ENCODE results near the gene DMPK.
"Not testable (repeated sequence)": the region's sequence is repeated elsewhere in the genome, so short reads cannot be mapped to it uniquely, and the experiment has no call there.

DMPK gene

DNA sequence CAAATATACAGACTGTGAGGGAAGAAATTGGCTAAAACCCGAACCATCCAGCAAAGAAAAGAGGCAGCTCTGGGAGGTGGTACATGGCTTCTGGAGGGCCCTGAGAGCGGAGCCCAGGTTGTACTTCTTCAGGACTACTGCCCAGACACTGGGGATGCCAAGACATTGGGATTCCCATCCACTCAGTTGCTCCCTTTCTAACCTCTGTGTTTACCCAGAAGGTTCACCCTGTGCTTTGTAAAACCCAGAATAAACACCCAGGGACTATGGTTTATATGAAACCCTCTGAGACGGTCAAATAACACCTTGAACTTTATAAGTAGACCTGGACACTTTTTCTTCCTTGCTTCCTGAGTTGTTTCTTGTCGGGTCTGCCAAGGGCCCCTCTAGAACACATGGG, 39.3 kb downstream of the DMPK start:
- no peak for DNase-seq (ENCODE audit: low spot score)

DNA sequence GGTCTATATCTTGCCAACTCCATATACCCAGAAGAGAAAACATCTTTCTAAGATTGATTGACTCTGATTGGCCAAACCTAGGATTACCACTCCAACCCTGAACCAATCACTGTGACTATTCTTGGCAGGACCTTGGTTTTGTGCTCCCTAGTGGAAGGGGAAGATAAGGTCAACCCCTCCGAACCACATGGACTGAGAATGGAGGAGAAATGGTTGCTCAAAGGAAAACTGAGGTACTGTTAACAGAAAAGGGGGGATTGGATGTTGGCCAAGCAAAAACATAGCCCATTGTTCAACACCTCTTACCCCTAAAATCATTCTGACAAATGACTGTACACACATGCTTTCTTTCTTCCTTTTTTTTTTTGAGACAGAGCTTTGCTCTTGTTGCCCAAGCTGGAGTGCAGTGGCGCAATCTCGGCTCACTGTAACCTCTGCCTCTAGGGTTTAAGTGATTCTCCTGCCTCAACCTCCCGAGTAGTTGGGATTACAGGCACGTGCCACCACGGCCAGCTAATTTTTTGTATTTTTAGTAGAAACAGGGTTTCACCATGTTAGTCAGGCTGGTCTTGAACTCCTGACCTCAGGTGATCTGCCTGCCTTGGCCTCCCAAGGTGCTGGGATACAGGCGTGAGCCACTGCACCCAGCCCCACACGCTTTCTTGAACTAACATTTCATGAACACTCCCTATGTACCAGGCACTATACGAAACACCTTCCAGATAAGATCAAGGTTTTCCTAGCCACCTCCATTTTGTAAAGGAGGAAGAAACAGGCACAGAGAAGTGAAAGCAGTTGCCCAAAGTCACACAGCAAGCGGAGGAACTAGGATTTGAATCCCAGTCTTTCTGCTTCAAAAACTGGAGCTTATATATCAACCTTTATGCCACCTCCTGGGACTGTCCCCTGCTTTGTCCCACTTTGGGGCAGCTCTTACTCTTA, 42.5 kb downstream of the DMPK start:
- DNase-seq (ENCODE audit: low spot score): no peak

DNA sequence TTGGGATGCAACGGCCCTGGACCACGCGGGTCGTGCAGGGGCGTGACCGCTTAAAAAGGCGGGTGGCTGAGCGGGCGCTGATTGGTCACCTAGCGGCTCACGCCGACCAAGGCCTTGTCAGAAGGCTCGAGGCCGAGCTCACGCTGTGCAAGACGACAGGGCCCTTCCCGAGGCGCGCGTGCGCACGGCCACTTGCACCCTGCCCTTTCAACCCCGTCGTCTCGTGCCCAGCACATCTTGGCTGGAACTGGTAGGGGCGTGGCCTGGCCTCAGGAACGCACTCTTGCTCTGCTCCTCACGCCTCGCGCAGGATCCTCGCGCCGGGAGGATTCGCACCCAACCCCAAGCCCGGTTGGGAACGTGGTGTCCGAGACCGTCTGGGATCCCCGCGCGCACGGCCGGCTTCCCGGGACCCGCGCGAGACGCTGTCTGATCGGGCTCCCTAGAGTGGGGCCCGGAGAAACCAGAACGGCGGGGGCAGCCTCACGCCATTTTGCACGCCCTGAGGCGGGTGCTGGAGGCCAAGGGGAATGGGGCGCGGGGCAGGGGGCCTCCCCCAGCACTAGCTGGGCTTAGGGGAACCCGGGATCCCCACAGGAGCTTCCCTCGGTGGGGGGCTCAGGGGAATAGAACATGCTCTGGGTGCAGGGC, 49.0 kb downstream of the DMPK start, which contains the start of gene MEIOSIN:
TSS of gene MEIOSIN (plus strand) at position 280 of the 651 bp plus-strand sequence. CDS start 1,938 bp downstream, outside the sequence.
- no peak for DNase-seq (ENCODE audit: low spot score)

DNA sequence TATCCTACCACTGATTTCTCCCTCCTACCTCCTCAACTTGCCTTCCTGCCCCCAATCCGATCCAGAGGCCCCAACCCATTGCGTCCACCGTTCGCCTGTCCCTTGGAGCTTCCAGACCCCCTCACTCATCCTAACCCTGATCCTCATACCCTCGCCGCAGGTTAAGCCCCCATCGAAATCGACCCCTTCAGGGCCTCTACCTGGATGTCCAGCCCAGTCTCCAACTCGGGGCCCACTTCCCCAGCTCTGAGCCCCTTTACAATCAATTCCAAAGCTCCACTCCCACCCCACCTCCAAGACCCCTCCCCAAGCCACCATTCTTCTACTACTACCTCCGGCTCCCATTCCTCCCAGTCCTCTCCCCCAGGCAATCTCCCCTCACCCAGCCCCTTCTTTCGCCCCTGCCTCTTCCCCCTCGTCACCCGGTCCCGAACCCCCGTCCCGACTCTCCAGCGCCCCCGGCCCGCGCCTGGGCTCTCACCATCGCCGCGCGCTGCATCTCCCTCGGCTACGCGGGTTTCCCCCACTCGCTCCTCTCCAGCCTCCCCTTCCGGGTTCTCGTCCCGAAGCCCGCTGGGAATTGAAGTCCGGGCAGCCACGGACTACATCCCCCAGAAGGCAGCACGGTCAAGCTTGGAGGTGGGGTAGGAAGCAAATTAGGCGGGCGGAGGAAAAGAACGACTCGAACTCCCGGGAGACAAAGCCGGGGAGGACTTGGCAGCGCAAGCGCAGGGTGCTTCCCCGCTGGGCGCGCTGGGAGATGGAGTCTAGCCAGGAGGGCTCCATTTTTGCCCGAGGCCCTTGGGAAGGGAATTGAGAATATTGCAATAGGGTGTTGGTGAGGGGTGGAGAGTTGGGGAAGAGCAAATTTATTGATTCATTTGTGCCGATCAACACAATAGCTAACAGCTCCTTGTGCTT, 51.7 kb downstream of the DMPK start, which contains the start of gene FBXO46:
TSS of gene FBXO46 (minus strand) at position 529 of the 921 bp plus-strand sequence. CDS start 17,401 bp downstream, outside the sequence.
- peak; percentile 98 for DNase-seq (ENCODE audit: low spot score)

DNA sequence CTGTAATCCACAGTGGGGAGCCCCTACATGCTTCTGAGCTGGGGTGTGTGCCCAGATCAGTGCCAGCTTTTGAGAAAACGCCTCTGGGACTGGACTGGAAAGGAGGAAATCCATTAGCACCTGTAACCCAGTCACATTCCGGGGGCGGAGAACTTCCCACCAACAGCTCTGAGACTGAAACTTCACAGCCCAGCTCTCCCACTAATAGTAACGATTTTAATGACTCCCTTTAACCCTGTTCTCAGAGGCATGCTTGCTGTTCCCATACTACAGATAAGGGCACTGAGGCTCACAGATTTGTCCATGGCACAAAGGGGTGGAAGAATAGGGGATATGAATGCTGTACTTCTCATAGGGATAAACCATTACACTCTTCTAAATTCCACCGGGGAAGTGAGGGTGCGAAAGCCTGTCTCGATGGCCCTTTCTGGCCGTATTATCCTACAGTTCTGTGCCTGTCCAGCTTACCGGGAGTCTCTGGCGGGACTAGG, 52.4 kb downstream of the DMPK start:
- no peak for DNase-seq (ENCODE audit: low spot score)

DNA sequence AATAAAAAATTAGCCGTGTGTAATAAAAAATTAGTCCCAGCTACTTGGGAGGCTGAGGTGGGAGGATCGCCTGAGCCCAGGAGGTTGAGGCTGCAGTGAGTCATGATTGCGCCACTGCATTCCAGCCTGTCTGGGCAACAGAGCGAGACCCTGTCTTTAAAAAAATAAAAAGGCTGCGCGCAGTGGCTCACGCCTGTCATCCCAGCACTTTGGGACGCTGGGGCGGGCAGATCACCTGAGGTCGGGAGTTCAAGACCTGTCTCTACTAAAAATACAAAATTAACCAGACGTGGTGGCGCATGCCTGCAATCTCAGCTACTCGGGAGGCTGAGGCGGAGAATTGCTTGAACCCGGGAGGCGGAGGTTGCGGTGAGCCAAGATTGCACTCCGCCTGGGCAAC, 53.6 kb downstream of the DMPK start:
- DNase-seq (ENCODE audit: low spot score): not testable (repeated sequence)

DNA sequence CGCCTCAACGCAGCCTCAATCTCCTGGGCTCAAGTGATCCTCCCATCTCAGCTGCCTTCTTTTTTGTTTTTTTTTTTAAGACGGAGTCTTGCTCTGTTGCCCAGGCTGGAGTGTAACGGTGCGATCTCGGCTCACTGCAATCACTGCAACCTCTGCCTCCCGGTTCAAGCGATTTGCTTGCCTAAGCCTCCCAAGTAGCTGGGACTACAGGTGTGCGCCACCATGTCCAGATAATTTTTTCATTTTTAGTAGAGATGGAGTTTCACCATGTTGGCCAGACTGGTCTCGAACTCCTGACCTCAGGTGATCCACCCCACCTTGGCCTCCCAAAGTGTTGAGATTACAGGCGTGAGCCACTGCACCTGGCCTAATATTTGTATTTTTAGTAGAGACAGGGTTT, 62.2 kb downstream of the DMPK start:
- not testable (repeated sequence) for DNase-seq (ENCODE audit: low spot score)
